GM21423 (cell line): Measurements from ENCODE around the gene CATSPERE.
"Not testable (repeated sequence)": the region's sequence is repeated elsewhere in the genome, so short reads cannot be mapped to it uniquely, and the experiment has no call there.

ENCODE experiments used
- ATAC-seq: cut with Tn5 transposase; IDR thresholded peaks from one replicate; pipeline ENCODE4 v1.9.1; 2021; ENCODE audit warnings: mild to moderate bottlenecking, moderate library complexity; ENCODE audit not compliant: unreplicated experiment

The CATSPERE gene

DNA sequence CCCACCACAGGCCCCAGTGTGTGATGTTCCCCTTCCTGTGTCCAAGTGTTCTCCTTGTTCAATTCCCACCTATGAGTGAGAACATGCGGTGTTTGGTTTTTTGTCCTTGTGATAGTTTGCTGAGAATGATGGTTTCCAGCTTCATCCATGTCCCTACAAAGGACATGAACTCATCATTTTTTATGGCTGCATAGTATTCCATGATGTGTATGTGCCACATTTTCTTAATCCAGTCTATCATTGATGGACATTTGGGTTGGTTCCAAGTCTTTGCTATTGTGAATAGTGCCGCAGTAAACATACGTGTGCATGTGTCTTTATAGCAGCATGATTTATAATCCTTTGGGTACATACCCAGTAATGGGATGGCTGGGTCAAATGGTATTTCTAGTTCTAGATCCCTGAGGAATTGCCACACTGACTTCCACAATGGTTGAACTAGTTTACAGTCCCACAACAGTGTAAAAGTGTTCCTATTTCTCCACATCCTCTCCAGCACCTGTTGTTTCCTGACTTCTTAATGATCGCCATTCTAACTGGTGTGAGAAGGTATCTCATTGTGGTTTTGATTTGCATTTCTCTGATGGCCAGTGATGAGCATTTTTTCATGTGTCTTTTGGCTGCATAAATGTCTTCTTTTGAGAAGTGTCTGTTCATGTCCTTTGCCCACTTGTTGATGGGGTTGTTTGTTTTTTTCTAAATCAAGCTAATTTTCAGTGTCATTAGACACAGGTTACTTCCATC is 200.7 kb downstream of the CATSPERE start:
- ATAC-seq: not testable (repeated sequence)

DNA sequence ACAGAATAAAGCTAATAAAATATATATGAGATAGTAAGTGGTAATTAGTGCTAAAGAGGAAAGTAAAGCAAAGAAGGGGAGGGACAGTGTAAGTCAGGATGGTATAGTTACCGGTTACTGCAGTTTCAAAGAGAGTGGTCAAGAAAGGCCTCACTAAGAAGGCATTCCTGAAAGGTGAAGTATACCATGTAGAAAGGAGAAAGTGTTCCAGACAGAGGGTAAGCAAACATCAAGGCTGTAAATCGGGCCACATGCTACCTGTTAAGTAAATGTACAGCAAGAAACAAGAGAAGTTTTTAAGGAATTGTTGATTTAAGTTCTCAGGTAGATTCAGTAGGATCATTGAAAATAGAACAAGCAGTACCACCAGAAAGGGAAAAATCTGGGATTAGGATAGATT is 201.5 kb downstream of the CATSPERE start:
- ATAC-seq: no peak

DNA sequence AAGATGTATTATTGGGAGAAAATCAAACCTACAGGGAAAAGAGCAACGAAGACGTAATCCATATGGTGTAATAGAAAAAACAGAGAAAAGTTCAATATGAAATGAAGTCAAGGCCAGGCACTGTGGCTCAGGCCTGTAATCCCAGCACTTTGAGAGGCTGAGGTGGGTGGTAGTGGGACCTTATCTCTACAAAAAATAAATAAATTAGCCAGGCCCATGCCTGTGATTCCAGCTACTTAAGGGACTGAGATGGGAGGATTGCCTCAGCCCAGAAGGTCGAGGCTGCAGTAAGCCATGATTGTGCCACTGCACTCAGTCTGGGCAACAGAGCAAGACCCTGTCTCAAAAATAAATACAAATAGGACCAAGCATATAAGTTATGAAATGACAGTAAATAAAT is 203.3 kb downstream of the CATSPERE start:
- ATAC-seq: no peak

DNA sequence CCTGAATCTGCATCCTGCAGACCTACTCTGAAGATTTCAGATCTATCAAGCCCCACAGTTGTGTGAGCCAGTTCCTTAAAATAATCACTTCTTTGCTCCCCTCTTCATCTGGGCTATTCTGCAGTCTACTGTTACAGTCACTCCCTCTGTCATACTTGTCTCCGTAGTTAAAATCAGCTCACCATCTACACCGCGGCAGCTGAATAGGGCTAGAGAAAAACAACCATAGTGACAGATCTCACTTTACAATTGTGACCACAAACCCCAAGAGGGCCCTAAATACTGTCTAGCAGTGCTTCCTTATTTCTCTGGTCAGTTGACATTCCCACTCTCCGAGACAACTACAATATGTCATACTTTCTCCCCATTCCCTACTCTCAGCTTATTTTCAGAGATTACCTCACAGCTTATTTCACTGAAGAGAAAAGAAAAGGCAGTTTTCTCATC is 204.7 kb downstream of the CATSPERE start:
- ATAC-seq: peak; percentile 64

DNA sequence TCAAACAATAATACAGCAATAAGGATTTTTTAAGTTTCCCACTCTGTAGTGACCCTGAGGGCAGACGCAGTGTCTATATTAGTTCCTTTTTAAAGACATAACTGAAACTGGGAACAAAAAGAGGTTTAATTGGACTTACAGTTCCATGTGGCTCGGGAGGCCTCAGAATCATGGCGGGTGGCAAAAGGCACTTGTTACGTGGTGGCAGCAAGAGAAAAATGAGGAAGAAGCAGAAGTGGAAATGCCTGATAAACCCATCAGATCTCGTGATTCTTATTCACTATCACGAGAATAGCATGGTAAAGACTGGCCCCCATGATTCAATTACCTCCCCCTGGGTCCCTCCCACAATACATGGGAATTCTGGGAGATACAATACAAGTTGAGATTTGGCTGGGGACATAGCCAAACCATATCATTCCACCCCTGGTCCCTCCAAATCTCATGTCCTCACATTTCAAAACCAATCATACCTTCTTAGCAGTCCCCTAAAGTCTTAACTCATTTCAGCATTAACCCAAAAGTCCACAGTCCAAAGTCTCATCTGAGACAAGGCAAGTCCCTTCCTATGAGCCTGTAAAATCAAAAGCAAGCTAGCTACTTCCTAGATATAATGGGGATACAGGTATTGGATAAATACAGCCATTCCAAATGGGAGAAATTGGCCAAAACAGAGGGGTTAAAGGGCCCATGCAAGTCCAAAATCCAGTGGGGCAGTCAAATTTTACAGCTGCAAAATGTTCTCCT is 205.8 kb downstream of the CATSPERE start:
- ATAC-seq: not testable (repeated sequence)

DNA sequence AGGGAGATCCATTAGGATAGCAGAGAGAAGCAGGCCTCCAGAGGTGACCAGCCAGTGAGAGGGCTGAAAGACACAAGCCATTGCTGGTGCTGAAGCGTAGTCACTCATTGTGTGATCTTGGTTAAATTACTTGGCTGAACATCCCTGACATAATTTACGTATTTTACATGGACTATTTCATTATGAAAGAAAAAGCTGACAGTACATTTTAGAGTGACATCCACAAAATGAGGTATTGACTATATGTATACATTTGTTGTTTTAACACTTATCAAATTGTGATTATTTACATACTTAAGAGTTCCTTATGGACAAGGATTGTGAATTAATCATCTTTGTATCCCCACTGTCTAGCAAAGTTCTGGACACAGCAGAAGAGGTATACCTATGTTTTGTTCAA is 206.7 kb downstream of the CATSPERE start:
- no peak for ATAC-seq

DNA sequence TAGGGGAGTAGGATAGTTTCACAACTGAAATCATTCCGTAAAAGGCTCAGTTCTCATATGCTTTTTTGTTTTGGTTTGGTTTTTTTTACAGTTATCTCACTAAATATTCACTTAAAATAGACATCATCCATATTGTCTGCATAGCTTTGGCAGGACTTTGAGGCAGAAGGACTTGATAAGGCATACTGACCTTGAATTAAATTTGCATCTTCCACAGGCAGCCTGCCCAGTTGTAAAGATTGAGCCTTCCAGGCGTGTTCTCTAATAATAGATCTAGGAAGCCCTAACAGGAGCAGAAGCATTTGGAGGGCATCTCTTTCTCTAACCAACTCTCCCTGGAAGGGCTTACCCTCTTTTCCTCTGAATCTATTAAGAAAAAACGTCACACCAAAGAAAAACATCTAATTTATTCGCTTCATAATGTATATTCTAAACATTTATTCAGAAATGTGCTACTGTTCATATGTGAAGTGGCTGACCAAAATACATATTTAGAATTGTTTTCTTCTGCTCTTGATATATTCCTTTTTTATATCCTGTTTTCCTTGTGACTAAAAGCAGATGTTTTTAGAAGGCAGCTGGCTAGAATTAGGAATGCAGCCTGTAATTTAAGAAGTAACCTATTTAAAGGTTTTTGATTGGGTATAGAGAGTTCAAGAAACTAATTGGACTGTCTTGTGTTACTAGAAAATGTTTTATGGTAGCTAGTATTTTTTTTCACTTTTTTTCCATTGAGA is 212.0 kb downstream of the CATSPERE start:
- no peak for ATAC-seq

DNA sequence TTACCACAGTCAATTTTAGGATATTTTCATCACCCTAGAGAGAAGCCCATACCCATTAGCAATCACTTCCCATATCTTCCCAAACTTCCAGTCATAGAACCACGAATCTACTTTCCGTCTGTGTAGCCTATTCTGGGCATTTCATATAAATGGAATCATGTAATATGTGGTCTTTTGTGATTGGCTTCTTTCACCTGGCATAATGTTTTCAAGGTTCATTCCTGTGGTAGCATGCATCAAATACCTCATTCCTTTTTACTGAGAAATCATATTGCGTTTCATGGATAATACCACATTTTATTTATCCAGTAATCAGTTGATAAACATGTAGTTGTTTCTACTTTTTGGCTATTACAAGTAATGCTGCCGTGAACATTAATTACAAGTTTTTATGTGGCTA is 213.4 kb downstream of the CATSPERE start:
- no peak for ATAC-seq

DNA sequence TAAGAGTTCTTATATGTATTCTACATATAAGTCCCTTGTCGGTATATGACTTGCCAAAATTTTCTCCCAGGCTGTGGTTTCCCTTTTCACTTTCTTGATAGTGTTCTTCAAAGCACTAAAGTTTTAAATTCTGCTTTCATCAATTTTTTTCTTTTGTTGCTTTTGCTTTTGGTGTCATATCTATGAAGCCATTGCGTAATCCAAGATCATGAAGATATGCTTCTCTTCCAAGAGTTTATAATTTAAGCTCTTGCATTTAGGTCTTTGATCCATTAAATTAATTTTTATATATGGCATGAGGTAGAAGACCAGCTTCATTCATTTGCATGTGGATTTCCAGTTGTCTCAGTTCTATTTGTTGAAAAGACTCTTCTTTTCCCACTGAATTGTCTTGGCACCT is 214.1 kb downstream of the CATSPERE start:
- no peak for ATAC-seq

DNA sequence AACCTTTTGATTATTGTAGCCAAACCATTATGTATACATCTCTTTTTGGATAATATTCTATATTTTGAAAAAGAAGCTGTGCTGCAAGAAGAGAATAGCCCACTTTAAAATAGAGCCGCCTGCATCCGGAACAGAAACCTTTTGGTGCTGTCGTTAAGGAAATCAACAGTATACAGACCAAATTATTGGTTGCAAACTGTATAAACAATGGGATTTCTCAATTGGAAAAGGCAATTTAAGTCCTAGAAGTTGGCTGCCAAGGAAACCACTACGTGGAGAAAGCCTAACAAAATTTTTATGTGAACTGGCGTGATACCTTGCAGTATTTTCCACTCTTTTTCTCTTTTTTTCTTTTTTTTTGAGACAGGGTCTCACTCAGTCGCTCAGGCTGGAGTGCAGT is 217.6 kb downstream of the CATSPERE start:
- ATAC-seq: no peak

DNA sequence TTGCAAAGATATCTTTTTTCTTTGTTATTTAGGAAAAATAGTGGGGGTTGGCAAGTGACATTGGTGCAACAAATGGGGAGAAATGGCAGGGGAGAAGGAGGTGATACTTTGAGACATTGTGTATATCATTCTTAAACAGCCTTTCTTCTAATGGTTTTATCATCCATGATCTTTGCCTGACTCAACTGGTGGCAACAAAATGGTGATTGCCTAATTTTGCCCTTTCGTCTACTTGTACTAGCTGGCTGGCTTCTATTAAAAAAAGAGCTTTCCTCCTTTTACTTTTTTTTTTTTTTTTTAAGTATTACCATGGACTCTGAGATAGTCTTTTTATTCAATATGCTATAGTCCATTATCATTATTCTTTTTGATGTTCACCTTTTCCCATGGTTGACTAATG is 219.6 kb downstream of the CATSPERE start:
- ATAC-seq: no peak

DNA sequence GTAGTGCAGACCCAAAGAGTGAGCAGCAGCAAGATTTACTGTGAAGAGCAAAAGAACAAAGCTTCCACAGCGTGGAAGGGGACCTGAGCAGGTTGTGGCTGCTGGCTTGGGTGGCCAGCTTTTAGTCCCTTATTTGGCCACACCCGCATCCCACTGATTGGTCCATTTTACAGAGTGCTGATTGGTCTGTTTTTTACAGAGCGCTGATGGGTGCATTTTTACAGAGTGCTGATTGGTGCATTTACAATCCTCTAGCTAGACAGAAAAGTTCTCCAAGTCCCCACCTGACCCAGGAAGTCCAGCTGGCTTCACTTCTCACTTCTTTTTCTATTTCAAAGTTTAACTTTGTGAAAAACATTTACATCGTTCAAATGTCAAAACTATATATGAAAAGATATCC is 221.0 kb downstream of the CATSPERE start:
- ATAC-seq: not testable (repeated sequence)
